ENCODE data around the gene PSRC1. TPM values are rescaled to one million over a fixed set of nuclear protein-coding genes. Genes with fewer than 3 reads are reported as not detected.
A peak's percentile ranks its signal among the peaks of the same experiment; 100 is the strongest.

Gene PSRC1
- total and polyA plus RNA-seq, 2 donors from 2014 or later: 3.5 to 4.2 TPM

DNA sequence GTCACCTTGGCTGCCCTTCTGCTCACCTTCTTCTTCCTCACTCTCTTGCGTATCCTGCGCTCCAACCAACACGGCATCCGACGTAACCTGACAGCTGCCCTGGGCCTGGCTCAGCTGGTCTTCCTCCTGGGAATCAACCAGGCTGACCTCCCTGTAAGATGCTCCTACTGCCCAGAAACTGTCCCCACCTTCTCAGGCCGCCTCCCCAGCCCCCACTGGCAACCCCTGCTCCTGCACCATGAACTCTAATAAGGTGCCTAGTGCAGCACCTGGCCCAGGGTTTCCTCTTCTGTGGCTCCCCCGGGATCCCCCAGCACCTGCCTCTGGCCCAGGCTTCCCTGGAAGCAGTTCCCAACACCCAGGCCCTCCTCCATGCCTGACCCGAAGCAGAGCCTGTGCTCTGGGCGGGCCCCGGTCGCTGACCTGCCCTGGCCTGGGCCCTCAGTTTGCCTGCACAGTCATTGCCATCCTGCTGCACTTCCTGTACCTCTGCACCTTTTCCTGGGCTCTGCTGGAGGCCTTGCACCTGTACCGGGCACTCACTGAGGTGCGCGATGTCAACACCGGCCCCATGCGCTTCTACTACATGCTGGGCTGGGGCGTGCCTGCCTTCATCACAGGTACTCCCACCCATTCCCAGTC lies 12.8 kb downstream of the PSRC1 start:
- TF ChIP-seq CTCF (IDR thresholded peaks at IDR 0.05; ENCODE audit: borderline replicate concordance, extremely low read depth, insufficient read depth): no peak
- Histone ChIP-seq H3K4me1 (ENCODE audit: control insufficient read depth in 2 of 3, insufficient read depth in 2 of 3, low read depth in 1 of 3, low read length in 3 of 3) (peaks cover 0 to 7% (median 2%) of the 10 kb centered on the region in 3 donors), H3K27ac (ENCODE audit: low read depth in 2 of 2, low read length in 2 of 2) (no peak overlapping the region), H3K9me3 (ENCODE audit: control insufficient read depth in 2 of 3, insufficient read depth in 1 of 3, low read length in 3 of 3) (no peaks in the 10 kb centered on the region), H3K36me3 (ENCODE audit: control insufficient read depth in 2 of 3, insufficient read depth in 3 of 3, low read length in 3 of 3) (no peaks in the 10 kb centered on the region), H3K27me3 (ENCODE audit: control insufficient read depth, insufficient read depth, low read length) (no peaks in the 10 kb centered on the region), H3K9ac (ENCODE audit: low read length in 3 of 3) (no peak overlapping the region), H3K4me3 (ENCODE audit: low read length in 3 of 3) (no peak overlapping the region)
- intact Hi-C loops (cut with DNase I): loop anchor here (10.0 kb wide), 1 partner anchor 135 kb away; no protein-coding TSS in a partner anchor
- FAIRE-seq: no peak
- DNase-seq: peak in 2 of 5 donors; percentile 36 to 54

DNA sequence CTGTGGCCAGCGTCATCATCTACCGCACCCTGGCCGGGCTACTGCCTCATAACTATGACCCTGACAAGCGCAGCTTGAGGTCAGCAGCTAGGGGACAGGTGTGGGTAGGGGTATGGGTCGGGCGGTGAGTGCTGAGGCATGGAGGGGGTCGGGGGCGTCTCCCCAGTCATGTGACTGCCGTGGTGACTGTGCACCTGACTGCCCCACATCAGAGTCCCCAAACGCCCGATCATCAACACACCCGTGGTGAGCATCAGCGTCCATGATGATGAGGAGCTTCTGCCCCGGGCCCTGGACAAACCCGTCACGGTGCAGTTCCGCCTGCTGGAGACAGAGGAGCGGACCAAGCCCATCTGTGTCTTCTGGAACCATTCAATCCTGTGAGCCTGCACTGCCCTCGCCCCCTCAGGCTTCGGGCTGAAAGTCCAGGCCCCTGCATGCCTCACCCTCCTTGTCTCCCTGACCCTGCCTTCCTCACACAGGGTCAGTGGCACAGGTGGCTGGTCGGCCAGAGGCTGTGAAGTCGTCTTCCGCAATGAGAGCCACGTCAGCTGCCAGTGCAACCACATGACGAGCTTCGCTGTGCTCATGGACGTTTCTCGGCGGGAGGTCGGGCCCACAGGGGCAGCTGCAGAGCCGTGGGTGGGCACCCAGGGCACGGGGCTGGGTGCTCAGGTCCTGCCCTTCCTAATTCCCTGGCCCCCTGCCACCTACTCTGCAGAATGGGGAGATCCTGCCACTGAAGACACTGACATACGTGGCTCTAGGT lies 13.5 kb downstream of the PSRC1 start:
- intact Hi-C loops (cut with DNase I): no loop called here
- no peak overlapping the region for H3K9ac ChIP-seq (ENCODE audit: low read length in 3 of 3)
- peak in 2 of 5 donors; percentile 35 to 68 for DNase-seq

GRCh38 chr1:109268431-109269211 lies 14.3 kb downstream of the PSRC1 start:
- DNase-seq (peak in 2 of 5 donors; percentile 40 to 63), FAIRE-seq (no peak)
- Histone ChIP-seq H3K36me3 (ENCODE audit: control insufficient read depth in 2 of 3, insufficient read depth in 3 of 3, low read length in 3 of 3) (no peaks in the 10 kb centered on the region), H3K9me3 (ENCODE audit: control insufficient read depth in 2 of 3, insufficient read depth in 1 of 3, low read length in 3 of 3) (no peaks in the 10 kb centered on the region), H3K9ac (ENCODE audit: low read length in 3 of 3) (no peak overlapping the region), H3K27ac (ENCODE audit: low read depth in 2 of 2, low read length in 2 of 2) (no peak overlapping the region), H3K4me1 (ENCODE audit: control insufficient read depth in 2 of 3, insufficient read depth in 2 of 3, low read depth in 1 of 3, low read length in 3 of 3) (no peaks in the 10 kb centered on the region), H3K4me3 (ENCODE audit: low read length in 3 of 3) (no peak overlapping the region), H3K27me3 (ENCODE audit: control insufficient read depth, insufficient read depth, low read length) (no peaks in the 10 kb centered on the region)
- intact Hi-C loops (cut with DNase I): no loop called here
- TF ChIP-seq CTCF (IDR thresholded peaks at IDR 0.05; ENCODE audit: borderline replicate concordance, extremely low read depth, insufficient read depth): no peak

More for the DNA sequence above, 13.5 kb downstream of the PSRC1 start:
- no peak for FAIRE-seq
- no peaks in the 10 kb centered on the region for H3K36me3 ChIP-seq (ENCODE audit: control insufficient read depth in 2 of 3, insufficient read depth in 3 of 3, low read length in 3 of 3)
- H3K4me1 ChIP-seq (ENCODE audit: control insufficient read depth in 2 of 3, insufficient read depth in 2 of 3, low read depth in 1 of 3, low read length in 3 of 3): peaks cover 0 to 3% (median 0%) of the 10 kb centered on the region in 3 donors
- H3K9me3 ChIP-seq (ENCODE audit: control insufficient read depth in 2 of 3, insufficient read depth in 1 of 3, low read length in 3 of 3): no peaks in the 10 kb centered on the region
- no peaks in the 10 kb centered on the region for H3K27me3 ChIP-seq (ENCODE audit: control insufficient read depth, insufficient read depth, low read length)
- no peak overlapping the region for H3K27ac ChIP-seq (ENCODE audit: low read depth in 2 of 2, low read length in 2 of 2)
- TF ChIP-seq CTCF (IDR thresholded peaks at IDR 0.05; ENCODE audit: borderline replicate concordance, extremely low read depth, insufficient read depth): no peak
- no peak overlapping the region for H3K4me3 ChIP-seq (ENCODE audit: low read length in 3 of 3)
